Breast epithelium (tissue), 3 donors: ENCODE results near the gene VSIG10L.

Experiments used
- POLR2A ChIP-seq: fragments of 450-650 bp; IDR thresholded peaks from one replicate; pipeline ENCODE4 v1.6.1; 2016; ENCODE audit warnings: antibody characterized with exemption, mild to moderate bottlenecking, moderate library complexity
- TF ChIP-seq, protein P1 (sequence below), 3 donors: fragments of 450-650 bp; IDR thresholded peaks; one replicate each; pipeline ENCODE4 v1.5.1; 2016 to 2017; ENCODE audit warnings: antibody characterized with exemption in 3 of 3, mild to moderate bottlenecking in 3 of 3, moderate library complexity in 3 of 3

DNA sequence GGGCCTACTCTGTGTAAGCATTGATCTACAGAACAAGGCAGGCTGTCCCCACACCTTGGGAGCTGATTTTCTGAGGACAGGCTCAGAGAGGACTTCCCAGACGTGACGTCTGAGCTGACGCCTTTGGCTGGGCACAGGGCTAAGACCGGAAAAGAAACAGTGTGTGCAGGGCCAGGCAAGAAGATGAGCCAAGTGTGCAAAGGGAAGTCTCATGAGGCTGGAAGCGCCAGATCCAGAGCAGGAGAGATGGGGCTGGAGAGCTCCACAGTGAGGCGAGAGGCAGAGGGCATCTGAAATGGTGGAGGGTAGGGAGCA is 17.8 kb downstream of the VSIG10L start:
- TF ChIP-seq, protein P1, sequence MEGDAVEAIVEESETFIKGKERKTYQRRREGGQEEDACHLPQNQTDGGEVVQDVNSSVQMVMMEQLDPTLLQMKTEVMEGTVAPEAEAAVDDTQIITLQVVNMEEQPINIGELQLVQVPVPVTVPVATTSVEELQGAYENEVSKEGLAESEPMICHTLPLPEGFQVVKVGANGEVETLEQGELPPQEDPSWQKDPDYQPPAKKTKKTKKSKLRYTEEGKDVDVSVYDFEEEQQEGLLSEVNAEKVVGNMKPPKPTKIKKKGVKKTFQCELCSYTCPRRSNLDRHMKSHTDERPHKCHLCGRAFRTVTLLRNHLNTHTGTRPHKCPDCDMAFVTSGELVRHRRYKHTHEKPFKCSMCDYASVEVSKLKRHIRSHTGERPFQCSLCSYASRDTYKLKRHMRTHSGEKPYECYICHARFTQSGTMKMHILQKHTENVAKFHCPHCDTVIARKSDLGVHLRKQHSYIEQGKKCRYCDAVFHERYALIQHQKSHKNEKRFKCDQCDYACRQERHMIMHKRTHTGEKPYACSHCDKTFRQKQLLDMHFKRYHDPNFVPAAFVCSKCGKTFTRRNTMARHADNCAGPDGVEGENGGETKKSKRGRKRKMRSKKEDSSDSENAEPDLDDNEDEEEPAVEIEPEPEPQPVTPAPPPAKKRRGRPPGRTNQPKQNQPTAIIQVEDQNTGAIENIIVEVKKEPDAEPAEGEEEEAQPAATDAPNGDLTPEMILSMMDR (IDR thresholded peaks at IDR 0.05) = no peak
- no peak for TF ChIP-seq POLR2A
